NCI-H146 treated with DMSO at 0.1 percent for 48 hours (cell line): Measurements from ENCODE around the gene KLK11.

Experiments
- DNase-seq: peaks from one replicate; lab custom pipeline; 2025; ENCODE audit not compliant: unreplicated experiment; lab: John Stamatoyannopoulos, UW

KLK11 gene

DNA sequence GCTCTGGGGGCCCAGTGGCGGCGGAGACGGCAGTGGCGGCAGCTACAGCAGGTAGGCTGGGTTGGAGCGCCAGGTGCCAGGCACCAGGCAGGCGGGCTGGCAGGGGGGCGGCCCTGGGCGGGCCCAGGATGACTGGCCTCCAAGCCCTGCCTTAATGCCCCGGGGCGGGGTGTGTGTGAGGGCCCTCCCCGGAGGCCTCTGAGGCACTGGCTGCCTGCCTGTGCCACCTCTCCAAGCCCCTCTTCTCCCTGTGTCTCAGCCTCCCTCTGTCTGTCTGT lies at the start of gene KLK11:
Gene KLK11 (minus strand): TSS at position 63 of the 278 bp plus-strand sequence. CDS start 985 bp downstream, outside the sequence.
- no peak for DNase-seq

DNA sequence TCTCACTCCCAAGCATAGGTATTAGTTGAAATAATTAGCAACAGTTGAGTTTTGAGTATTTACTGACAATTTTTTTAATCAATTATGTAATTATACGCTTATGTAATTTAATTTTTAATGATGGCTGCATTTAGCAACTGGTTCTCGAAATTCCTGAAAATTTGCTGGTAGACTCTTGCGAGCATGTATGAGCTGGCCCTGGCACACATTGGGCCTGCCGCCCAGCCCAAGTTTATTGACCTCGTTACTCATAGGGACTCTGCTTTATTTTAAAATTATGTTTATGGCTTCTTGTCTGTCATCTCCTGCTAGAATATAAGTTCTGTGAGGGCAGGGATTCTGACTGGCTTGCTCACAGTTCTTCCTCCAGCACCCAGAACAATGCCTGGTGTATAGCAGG lies 49.6 kb upstream of the KLK11 start:
- no peak for DNase-seq

DNA sequence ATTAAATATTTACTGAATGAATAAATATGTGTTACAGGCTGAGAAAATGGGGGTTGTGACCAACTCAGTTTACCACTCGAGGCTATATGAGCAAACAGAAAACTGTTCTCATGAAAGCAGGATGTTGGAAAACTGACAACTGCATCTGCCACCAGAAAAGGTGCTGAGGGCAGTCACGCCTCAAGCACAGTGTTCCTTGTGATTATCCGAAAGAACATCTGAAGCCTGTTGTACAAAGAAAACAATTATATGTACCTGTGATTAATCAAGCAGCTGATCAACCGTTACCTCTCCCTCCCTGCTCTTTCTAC lies 44.6 kb upstream of the KLK11 start:
- peak; percentile 55 for DNase-seq

- peak; percentile 55 for DNase-seq
Measured at GRCh38 chr19:51070334-51071094, 44.1 kb upstream of the KLK11 start.

- DNase-seq, result no peak
Measured at GRCh38 chr19:51066393-51067186, 40.2 kb upstream of the KLK11 start.

GRCh38 chr19:51065221-51065960 lies 39.0 kb upstream of the KLK11 start:
- no peak for DNase-seq

DNA sequence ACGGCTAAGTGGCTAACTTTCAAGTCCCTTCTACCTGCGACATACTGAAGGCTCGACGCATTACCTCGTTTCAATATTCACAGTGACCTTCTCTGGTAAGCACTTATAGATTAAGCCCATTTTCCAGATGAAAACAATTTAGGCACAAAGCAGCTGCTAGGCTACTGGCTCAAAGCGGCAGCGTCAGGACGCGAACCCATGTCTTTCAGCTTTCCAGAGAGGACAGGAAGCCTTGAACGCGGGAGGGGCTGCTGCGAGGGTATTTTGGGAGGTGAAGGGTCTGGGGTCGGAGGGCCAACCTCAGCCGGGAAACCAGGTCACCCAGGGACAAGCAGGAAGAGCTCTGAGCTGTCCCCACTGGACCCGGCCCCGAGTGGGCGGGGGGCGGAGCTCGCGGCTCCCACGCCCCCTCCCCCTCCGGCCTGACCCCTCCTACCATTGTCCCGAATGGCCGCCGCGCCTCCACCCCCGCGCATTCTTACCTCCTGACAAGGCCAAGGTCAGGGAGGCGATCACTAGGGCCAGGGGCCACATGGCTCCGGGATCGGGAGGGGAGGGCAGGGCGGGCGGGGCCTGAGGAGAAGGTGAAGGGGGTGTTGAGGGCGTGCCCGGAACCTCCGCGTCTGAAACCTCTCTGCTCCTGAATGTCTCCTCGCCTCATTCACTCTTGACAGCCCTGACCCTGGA lies 38.3 kb upstream of the KLK11 start, which contains the start of gene KLK13:
Gene KLK13 (minus strand): TSS at position 559 of the 687 bp plus-strand sequence. CDS start 25 bp downstream, at position 534.
- no peak for DNase-seq

- DNase-seq, result no peak
Measured at GRCh38 chr19:51063664-51064063, 37.2 kb upstream of the KLK11 start.

GRCh38 chr19:51060973-51061372 lies 34.6 kb upstream of the KLK11 start:
- DNase-seq, result no peak

- DNase-seq, result no peak
Measured at GRCh38 chr19:51060336-51060735, 33.9 kb upstream of the KLK11 start.

GRCh38 chr19:51059715-51060114 lies 33.3 kb upstream of the KLK11 start:
- DNase-seq, result no peak

GRCh38 chr19:51055866-51056265 lies 29.4 kb upstream of the KLK11 start:
- DNase-seq, result no peak

GRCh38 chr19:51047031-51047335 lies 20.6 kb upstream of the KLK11 start:
- DNase-seq, result no peak

DNA sequence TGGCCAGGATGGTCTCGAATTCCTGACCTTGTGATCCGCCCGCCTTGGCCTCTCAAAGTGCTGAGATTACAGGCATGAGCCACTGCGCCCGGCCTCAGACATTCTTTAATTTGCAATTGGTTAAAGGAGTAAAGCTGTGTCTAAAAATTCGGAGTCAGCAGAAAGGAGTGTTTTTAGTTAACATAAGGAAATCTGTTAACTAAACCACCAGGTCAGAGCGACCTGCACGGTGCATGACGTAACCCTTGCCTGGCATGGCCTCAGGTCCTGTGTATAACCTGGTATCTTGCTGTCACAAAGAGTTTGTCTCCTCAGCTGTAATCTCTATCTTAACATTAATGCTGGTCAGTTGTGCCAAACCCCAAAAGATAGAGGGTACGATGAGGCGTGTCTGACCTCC lies 17.9 kb upstream of the KLK11 start:
- DNase-seq, result no peak

GRCh38 chr19:51043497-51043896 lies 17.1 kb upstream of the KLK11 start:
- DNase-seq, result no peak

- DNase-seq, result no peak
Measured at GRCh38 chr19:51040151-51040550, 13.7 kb upstream of the KLK11 start.

DNA sequence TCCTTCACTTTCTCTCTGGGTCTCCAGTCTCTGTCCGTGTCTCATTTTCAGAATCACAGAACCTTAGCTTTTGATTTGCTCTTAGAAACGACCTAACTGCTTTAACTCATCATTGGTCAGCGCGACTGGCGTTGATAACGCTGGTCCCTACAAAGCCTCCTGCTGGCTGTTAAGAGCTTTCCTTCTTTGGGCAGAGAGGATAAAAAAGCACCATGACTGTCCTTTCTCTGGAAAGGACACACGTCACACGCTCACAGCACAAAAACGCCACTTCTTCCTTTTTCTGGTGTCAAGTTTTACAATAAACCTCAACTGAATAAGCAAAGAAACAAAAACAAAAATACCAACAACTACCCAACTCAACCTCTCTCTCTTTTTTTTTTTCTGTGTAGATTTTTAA lies 10.1 kb upstream of the KLK11 start:
- DNase-seq, result no peak

- DNase-seq, result no peak
Measured at GRCh38 chr19:51034704-51035103, 8.3 kb upstream of the KLK11 start, which contains the start of gene KLK12. Gene KLK12 (minus strand): TSS chr19:51035002. CDS start chr19:51034621, 381 bp downstream.

GRCh38 chr19:51031880-51032225 lies 5.4 kb upstream of the KLK11 start:
- DNase-seq, result no peak

DNA sequence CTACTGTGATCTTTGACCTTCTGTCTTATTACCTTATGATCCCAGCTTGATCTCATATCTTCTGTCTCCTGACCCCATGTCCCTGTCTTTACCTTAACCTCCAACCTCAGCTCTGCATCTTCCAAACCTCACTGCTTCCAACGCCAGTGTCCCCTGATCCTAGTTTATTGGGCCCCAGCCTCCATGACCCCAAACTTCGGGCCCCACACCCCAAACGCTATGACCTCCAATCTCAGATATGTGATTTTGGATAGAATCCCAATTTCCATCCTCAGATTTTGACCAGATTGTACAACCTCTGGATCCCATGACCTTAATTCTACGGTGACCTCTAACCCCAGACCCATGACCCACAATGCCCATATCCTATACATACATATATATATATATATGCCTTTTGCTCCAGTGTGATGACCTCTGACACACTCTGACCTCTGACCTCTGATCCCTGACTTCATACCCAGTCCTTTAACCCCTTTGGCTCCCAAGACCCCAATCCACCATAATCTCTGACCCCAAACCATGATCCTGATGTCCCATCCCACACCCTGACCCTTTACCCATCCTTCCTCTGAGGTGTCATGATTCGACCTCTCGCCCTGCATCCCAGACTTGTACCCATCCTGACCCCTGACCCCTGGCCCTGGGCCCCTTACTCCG lies 4.9 kb upstream of the KLK11 start:
- no peak for DNase-seq

DNA sequence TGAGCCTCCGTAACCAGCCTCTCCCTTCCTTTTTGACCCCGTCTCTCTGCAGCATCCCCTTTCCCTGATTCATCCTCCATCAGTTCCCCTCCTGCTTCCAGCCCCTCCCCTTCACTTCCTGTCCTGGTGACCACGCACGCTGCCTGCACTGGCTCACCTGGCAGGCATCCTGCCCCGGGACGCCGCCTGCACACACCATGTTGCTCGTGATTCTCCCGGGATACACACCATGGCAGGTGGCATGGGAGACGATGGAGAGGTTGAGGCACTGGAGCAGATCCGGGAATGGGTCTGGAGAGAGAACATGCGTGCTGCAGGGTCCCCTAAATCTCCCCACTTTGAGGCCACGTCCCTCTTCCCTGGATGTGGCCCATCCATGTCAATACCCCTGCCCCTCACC lies 4.2 kb upstream of the KLK11 start:
- no peak for DNase-seq
